CD4-positive, alpha-beta T cell treated with Interleukin-15 for 4 hours (primary cell): ENCODE results near the gene LRRC4C.

ENCODE experiments used
- DNase-seq: peaks from one replicate; pipeline ENCODE4 v3.0.0-alpha.2; 2020; ENCODE audit warnings: low spot score

The LRRC4C gene

GRCh38 chr11:41323446-41323845 is 136.0 kb downstream of the LRRC4C start:
- DNase-seq = no peak

- no peak for DNase-seq
Observed at GRCh38 chr11:41320653-41321052, 138.8 kb downstream of the LRRC4C start.

GRCh38 chr11:41320238-41320637 is 139.2 kb downstream of the LRRC4C start:
- DNase-seq = no peak

- no peak for DNase-seq
Observed at GRCh38 chr11:41319434-41319833, 140.0 kb downstream of the LRRC4C start.

- no peak for DNase-seq
Observed at GRCh38 chr11:41316751-41317150, 142.7 kb downstream of the LRRC4C start.

- no peak for DNase-seq
Observed at GRCh38 chr11:41313226-41313625, 146.2 kb downstream of the LRRC4C start.

GRCh38 chr11:41309716-41310115 is 149.7 kb downstream of the LRRC4C start:
- DNase-seq = no peak

GRCh38 chr11:41309111-41309522 is 150.3 kb downstream of the LRRC4C start:
- DNase-seq = no peak

- DNase-seq = no peak
Observed at GRCh38 chr11:41308286-41308685, 151.2 kb downstream of the LRRC4C start.

GRCh38 chr11:41307296-41308080 is 152.0 kb downstream of the LRRC4C start:
- no peak for DNase-seq

- no peak for DNase-seq
Observed at GRCh38 chr11:41306431-41306830, 153.0 kb downstream of the LRRC4C start.

GRCh38 chr11:41301023-41301422 is 158.4 kb downstream of the LRRC4C start:
- DNase-seq = no peak

GRCh38 chr11:41289408-41289807 is 170.0 kb downstream of the LRRC4C start:
- DNase-seq = no peak

GRCh38 chr11:41286751-41287150 is 172.7 kb downstream of the LRRC4C start:
- DNase-seq = no peak

GRCh38 chr11:41284354-41284753 is 175.1 kb downstream of the LRRC4C start:
- DNase-seq = no peak

- no peak for DNase-seq
Observed at GRCh38 chr11:41283191-41283930, 176.1 kb downstream of the LRRC4C start.

- DNase-seq = no peak
Observed at GRCh38 chr11:41282395-41282794, 177.1 kb downstream of the LRRC4C start.

GRCh38 chr11:41281131-41281742 is 178.2 kb downstream of the LRRC4C start:
- DNase-seq = no peak

GRCh38 chr11:41274831-41275230 is 184.6 kb downstream of the LRRC4C start:
- DNase-seq = no peak

- DNase-seq = no peak
Observed at GRCh38 chr11:41273908-41274307, 185.5 kb downstream of the LRRC4C start.

- DNase-seq = no peak
Observed at GRCh38 chr11:41267451-41267850, 192.0 kb downstream of the LRRC4C start.

- no peak for DNase-seq
Observed at GRCh38 chr11:41256041-41256440, 203.4 kb downstream of the LRRC4C start.

GRCh38 chr11:41254966-41255365 is 204.5 kb downstream of the LRRC4C start:
- no peak for DNase-seq
